HCT116 (cell line): Measurements from ENCODE around the gene CRMP1. TPM values are rescaled to one million over a fixed set of nuclear protein-coding genes. Genes with fewer than 3 reads are reported as not detected.

Source experiments
- ATAC-seq: fragments of 200-7000 bp; cut with Tn5 transposase; 2 replicates; pipeline ENCODE4 v1.9.1; 2020; ENCODE audit warnings: mild to moderate bottlenecking, moderate library complexity
- BruUV-seq: library from RNA; stranded (reverse); fragments of 400-500 nt; replicated peaks from 2 replicates; lab custom pipeline; 2021; lab: Mats Ljungman, UMichigan
- CTCF ChIA-PET: fragments of 300-600 bp; sonication (Branson Sonifier 250); formaldehyde crosslinking; loops from one replicate; lab custom pipeline; 2021; ENCODE audit warnings: antibody characterized with exemption; lab: Charles Lee
- POLR2A ChIA-PET: fragments of 300-600, 350-600 bp; sonication (Branson Sonifier 250); formaldehyde crosslinking; loops from one replicate; lab custom pipeline; 2021; ENCODE audit warnings: antibody characterized with exemption; lab: Charles Lee
- RAD21 ChIA-PET, 2 experiments: fragments of 300-600 bp; sonication (Branson Sonifier 250); formaldehyde crosslinking; loops; one replicate each; lab custom pipeline; 2023; ENCODE audit warnings: low total read pairs in 2 of 2; ENCODE audit not compliant: uncharacterized antibody in 2 of 2, unreplicated experiment in 2 of 2, low non-redundant PET in 1 of 2; lab: Charles Lee
- DNase-seq: peaks from one replicate; pipeline ENCODE4 v3.0.0-alpha.2; 2010; ENCODE audit warnings: low read depth, low spot score
- H2AFZ ChIP-seq: fragments of 200-600 bp; shearing (Covaris generic), sonication (generic); 2 replicates; pipeline ENCODE4 v1.6.1; 2017; ENCODE audit warnings: low read depth, mixed run types, mixed read lengths, antibody characterized with exemption, low read length; ENCODE audit not compliant: poor library complexity, severe bottlenecking
- H3K27ac ChIP-seq: 2 replicates; pipeline ENCODE4 v1.5.1; 2012; ENCODE audit warnings: low read depth, low read length
- H3K27me3 ChIP-seq: fragments of 200-600 bp; sonication (generic); 2 replicates; pipeline ENCODE4 v1.6.1; 2016; ENCODE audit warnings: mixed run types, low read length, mixed read lengths; ENCODE audit not compliant: insufficient read depth
- H3K36me3 ChIP-seq, 2 experiments: fragments of 200-500 bp in 1 of 2; fragments of 200-600 bp in 1 of 2; sonication (Bioruptor generic) in 1 of 2; sonication (generic) in 1 of 2; 2 replicates each; pipeline versions ENCODE4 v1.5.1 to v1.6.1; 2014 to 2016; ENCODE audit warnings: low read length in 2 of 2, inconsistent platforms in 1 of 2, mixed read lengths in 1 of 2, mixed run types in 1 of 2; ENCODE audit not compliant: insufficient read depth in 2 of 2, control insufficient read depth in 1 of 2
- H3K4me1 ChIP-seq, 2 experiments: fragments of 200-600 bp in 1 of 2; sonication (generic) in 1 of 2; 2 replicates each; pipeline versions ENCODE4 v1.5.1 to v1.6.1; 2012 to 2017; ENCODE audit warnings: low read length in 2 of 2, inconsistent platforms in 1 of 2, mild to moderate bottlenecking in 1 of 2, mixed read lengths in 1 of 2, mixed run types in 1 of 2, moderate library complexity in 1 of 2; ENCODE audit not compliant: insufficient read depth in 2 of 2, control insufficient read depth in 1 of 2
- H3K4me2 ChIP-seq: fragments of 200-600 bp; sonication (generic); 2 replicates; pipeline ENCODE4 v1.6.1; 2017; ENCODE audit warnings: mixed run types, low read length, mixed read lengths
- H3K4me3 ChIP-seq, 2 experiments: fragments of 200-600 bp in 1 of 2; sonication (generic) in 1 of 2; replicated peaks in 1 of 2; 2 replicates each; pipeline ENCODE4 v1.5.1; 2011 to 2016; ENCODE audit warnings: low read length in 2 of 2, control low read depth in 1 of 2, low read depth in 1 of 2, mild to moderate bottlenecking in 1 of 2, mixed read lengths in 1 of 2, mixed run types in 1 of 2
- H3K79me2 ChIP-seq: fragments of 200-600 bp; sonication (generic); 2 replicates; pipeline ENCODE4 v1.6.1; 2017; ENCODE audit warnings: mild to moderate bottlenecking, mixed run types, low read length, moderate library complexity, mixed read lengths; ENCODE audit not compliant: insufficient read depth
- H3K9ac ChIP-seq: fragments of 200-600 bp; sonication (generic); 2 replicates; pipeline ENCODE4 v1.6.1; 2016; ENCODE audit warnings: low read length, mixed read lengths
- H3K9me2 ChIP-seq: fragments of 200-600 bp; sonication (generic), shearing (Covaris generic); 2 replicates; pipeline ENCODE4 v1.6.1; 2017; ENCODE audit warnings: mixed run types, mild to moderate bottlenecking, moderate library complexity; ENCODE audit not compliant: insufficient read depth
- H3K9me3 ChIP-seq, 2 experiments: fragments of 200-500 bp in 1 of 2; fragments of 200-600 bp in 1 of 2; sonication (Bioruptor generic) in 1 of 2; sonication (generic) in 1 of 2; 2 replicates each; pipeline ENCODE4 v1.6.1; 2014 to 2017; ENCODE audit warnings: low read length in 2 of 2, mixed read lengths in 2 of 2, inconsistent platforms in 1 of 2, low read depth in 1 of 2, mild to moderate bottlenecking in 1 of 2, mixed run types in 1 of 2, moderate library complexity in 1 of 2; ENCODE audit not compliant: control insufficient read depth in 1 of 2, insufficient read depth in 1 of 2
- H4K20me1 ChIP-seq: fragments of 200-600 bp; sonication (generic), shearing (Covaris generic); 2 replicates; pipeline ENCODE4 v1.6.1; 2017; ENCODE audit warnings: mixed run types, mild to moderate bottlenecking, moderate library complexity; ENCODE audit not compliant: insufficient read depth
- CEBPB ChIP-seq: IDR thresholded peaks from 2 replicates; pipeline ENCODE4 v1.6.1; 2012; ENCODE audit warnings: low read depth
- ELF1 ChIP-seq: IDR thresholded peaks from 2 replicates; pipeline ENCODE4 v1.6.1; 2012; ENCODE audit warnings: low read depth, borderline replicate concordance
- EZH2phosphoT487 ChIP-seq: fragments of 200-600 bp; IDR thresholded peaks from 2 replicates; pipeline ENCODE4 v1.6.1; 2018; ENCODE audit warnings: antibody characterized with exemption, borderline replicate concordance
- JUND ChIP-seq: IDR thresholded peaks from 2 replicates; pipeline ENCODE4 v1.6.1; 2012
- POLR2A ChIP-seq: IDR thresholded peaks from 2 replicates; pipeline ENCODE4 v1.7.0; 2011; ENCODE audit warnings: borderline replicate concordance; ENCODE audit not compliant: insufficient read depth, insufficient read length; ENCODE audit errors: extremely low read depth
- POLR2AphosphoS5 ChIP-seq: IDR thresholded peaks from 2 replicates; pipeline ENCODE4 v1.6.1; 2011; ENCODE audit warnings: mild to moderate bottlenecking, low read depth, low read length, moderate library complexity
- RAD21 ChIP-seq: IDR thresholded peaks from 2 replicates; pipeline ENCODE4 v1.6.1; 2012; ENCODE audit warnings: low read depth, mild to moderate bottlenecking
- SIN3A ChIP-seq: IDR thresholded peaks from 2 replicates; pipeline ENCODE4 v1.6.1; 2012; ENCODE audit warnings: low read depth
- SP1 ChIP-seq: IDR thresholded peaks from 2 replicates; pipeline ENCODE4 v1.6.1; 2012; ENCODE audit warnings: low read depth
- SRF ChIP-seq: IDR thresholded peaks from 2 replicates; pipeline ENCODE4 v1.6.1; 2012; ENCODE audit warnings: low read depth
- TCF7L2 ChIP-seq: IDR thresholded peaks from 2 replicates; pipeline ENCODE4 v1.7.0; 2011; ENCODE audit warnings: borderline replicate concordance, inconsistent platforms; ENCODE audit not compliant: insufficient read depth, insufficient read length; ENCODE audit errors: extremely low read depth
- YY1 ChIP-seq: IDR thresholded peaks from 2 replicates; pipeline ENCODE4 v1.6.1; 2011; ENCODE audit warnings: low read length, low read depth, moderate library complexity, mild to moderate bottlenecking; ENCODE audit not compliant: insufficient replicate concordance; ENCODE audit errors: extremely low read depth
- ZFX ChIP-seq: fragments of 450-650 bp; IDR thresholded peaks from 2 replicates; pipeline ENCODE4 v1.6.1; 2017
- intact Hi-C: fragments of 100-400 bp; cut with micrococcal nuclease; formaldehyde crosslinking; loops from 2 replicates; pipeline ENCODE4 v1.10.0; 2022
- total RNA-seq: library from RNA; stranded (reverse); gene quantifications from one replicate; pipeline ENCODE4 v1.2.1, GENCODE V29; 2021; ENCODE audit not compliant: unreplicated experiment
- TF ChIP-seq, protein P1 (sequence below): IDR thresholded peaks from 2 replicates; pipeline ENCODE4 v1.6.1; 2012; ENCODE audit warnings: low read depth
- TF ChIP-seq, protein P2 (sequence below), 3 experiments: fragments of 200-600 bp in 1 of 3; sonication (generic) in 1 of 3; IDR thresholded peaks in 2 of 3; conservative IDR thresholded peaks in 1 of 3; 2 replicates each; pipeline ENCODE4 v1.5.1; 2012 to 2017; ENCODE audit warnings: low read depth in 2 of 3, low read length in 2 of 3, antibody characterized with exemption in 1 of 3, borderline replicate concordance in 1 of 3, control low read depth in 1 of 3, mild to moderate bottlenecking in 1 of 3, mixed read lengths in 1 of 3, mixed run types in 1 of 3, moderate library complexity in 1 of 3; ENCODE audit not compliant: insufficient read depth in 1 of 3
- TF ChIP-seq, protein P3 (sequence below): IDR thresholded peaks from 2 replicates; pipeline ENCODE4 v1.6.1; 2011; ENCODE audit warnings: mild to moderate bottlenecking, low read length, moderate library complexity; ENCODE audit not compliant: insufficient replicate concordance; ENCODE audit errors: extremely low read depth

The CRMP1 gene
- total RNA-seq, 1 experiment from 2014 or later: not detected

DNA sequence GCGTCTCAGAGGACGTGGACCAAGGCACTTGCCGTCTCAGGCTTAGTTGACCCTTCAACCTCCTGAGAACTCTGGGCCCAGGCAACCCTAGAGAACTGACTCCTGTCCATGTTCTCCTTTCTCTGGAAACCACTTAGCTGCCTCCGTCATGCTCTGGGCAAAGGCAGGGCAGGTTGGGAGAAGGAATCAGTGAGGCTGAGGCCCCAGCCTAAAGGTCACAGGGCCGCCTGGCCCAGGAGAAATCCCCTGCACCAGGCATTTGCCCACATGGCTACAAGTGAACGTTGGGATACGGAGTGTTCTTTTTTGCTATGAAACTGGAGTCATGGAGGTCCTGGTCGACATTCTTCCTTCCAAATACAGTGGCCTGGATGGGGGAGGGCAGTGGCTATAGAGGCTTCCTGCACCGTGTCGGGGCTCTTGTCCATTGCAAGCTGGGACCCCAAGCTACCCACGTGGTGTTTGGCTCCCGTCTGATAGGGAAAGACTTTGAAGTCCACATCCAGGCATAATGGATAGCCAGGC is 76.0 kb downstream of the CRMP1 start (continued):
- TF ChIP-seq, protein P1, sequence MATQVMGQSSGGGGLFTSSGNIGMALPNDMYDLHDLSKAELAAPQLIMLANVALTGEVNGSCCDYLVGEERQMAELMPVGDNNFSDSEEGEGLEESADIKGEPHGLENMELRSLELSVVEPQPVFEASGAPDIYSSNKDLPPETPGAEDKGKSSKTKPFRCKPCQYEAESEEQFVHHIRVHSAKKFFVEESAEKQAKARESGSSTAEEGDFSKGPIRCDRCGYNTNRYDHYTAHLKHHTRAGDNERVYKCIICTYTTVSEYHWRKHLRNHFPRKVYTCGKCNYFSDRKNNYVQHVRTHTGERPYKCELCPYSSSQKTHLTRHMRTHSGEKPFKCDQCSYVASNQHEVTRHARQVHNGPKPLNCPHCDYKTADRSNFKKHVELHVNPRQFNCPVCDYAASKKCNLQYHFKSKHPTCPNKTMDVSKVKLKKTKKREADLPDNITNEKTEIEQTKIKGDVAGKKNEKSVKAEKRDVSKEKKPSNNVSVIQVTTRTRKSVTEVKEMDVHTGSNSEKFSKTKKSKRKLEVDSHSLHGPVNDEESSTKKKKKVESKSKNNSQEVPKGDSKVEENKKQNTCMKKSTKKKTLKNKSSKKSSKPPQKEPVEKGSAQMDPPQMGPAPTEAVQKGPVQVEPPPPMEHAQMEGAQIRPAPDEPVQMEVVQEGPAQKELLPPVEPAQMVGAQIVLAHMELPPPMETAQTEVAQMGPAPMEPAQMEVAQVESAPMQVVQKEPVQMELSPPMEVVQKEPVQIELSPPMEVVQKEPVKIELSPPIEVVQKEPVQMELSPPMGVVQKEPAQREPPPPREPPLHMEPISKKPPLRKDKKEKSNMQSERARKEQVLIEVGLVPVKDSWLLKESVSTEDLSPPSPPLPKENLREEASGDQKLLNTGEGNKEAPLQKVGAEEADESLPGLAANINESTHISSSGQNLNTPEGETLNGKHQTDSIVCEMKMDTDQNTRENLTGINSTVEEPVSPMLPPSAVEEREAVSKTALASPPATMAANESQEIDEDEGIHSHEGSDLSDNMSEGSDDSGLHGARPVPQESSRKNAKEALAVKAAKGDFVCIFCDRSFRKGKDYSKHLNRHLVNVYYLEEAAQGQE: no peak
- TF ChIP-seq SP1 (no peak), POLR2AphosphoS5 (no peak), TCF7L2 (no peak), JUND (no peak), CEBPB (no peak), POLR2A (no peak), RAD21 (no peak)
- TF ChIP-seq, all 23 proteins: peak for 0

DNA sequence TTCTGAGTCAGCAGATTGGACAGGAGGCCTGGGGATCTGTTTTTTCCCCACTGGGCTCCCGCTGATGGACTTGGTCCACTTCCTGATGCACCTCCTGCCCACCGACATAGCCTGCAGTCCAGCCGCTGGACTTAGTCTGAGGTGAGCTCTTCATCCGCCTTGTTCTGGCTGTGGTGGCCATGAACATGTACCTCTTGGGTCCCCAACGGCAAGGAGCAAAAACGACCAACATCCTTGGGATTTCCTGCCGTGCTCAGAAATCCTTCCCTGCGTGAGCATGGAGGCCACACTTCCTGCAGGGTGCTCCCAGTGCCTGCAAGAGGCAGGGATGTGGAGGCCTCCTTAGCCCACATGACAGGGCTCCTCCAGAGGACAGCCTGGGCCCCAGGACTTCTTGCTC is 76.8 kb downstream of the CRMP1 start:
- intact Hi-C loops: loop anchor here (10.0 kb wide), 1 partner anchor 1561 kb away; no protein-coding TSS in a partner anchor
- Histone ChIP-seq H3K79me2 (no peaks in the 10 kb centered on the region), H3K27ac (no peak overlapping the region), H3K4me1 (no peaks in the 10 kb centered on the region)
- POLR2A ChIA-PET: no interaction called here
- ATAC-seq: no peak
- TF ChIP-seq SP1 (no peak), EZH2phosphoT487 (no peak), CEBPB (no peak), YY1 (no peak), ZFX (no peak), POLR2AphosphoS5 (no peak), SRF (no peak), ELF1 (no peak), RAD21 (no peak), SIN3A (no peak)
- TF ChIP-seq, protein P2, sequence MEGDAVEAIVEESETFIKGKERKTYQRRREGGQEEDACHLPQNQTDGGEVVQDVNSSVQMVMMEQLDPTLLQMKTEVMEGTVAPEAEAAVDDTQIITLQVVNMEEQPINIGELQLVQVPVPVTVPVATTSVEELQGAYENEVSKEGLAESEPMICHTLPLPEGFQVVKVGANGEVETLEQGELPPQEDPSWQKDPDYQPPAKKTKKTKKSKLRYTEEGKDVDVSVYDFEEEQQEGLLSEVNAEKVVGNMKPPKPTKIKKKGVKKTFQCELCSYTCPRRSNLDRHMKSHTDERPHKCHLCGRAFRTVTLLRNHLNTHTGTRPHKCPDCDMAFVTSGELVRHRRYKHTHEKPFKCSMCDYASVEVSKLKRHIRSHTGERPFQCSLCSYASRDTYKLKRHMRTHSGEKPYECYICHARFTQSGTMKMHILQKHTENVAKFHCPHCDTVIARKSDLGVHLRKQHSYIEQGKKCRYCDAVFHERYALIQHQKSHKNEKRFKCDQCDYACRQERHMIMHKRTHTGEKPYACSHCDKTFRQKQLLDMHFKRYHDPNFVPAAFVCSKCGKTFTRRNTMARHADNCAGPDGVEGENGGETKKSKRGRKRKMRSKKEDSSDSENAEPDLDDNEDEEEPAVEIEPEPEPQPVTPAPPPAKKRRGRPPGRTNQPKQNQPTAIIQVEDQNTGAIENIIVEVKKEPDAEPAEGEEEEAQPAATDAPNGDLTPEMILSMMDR (IDR thresholded peaks at IDR 0.05 in 2 of 3, conservative IDR thresholded peaks at IDR 0.05 in 1 of 3; ENCODE audit: borderline replicate concordance in 1 of 3, insufficient read depth in 1 of 3, low read depth in 2 of 3, low read length in 2 of 3): no peak
- TF ChIP-seq, protein P3, sequence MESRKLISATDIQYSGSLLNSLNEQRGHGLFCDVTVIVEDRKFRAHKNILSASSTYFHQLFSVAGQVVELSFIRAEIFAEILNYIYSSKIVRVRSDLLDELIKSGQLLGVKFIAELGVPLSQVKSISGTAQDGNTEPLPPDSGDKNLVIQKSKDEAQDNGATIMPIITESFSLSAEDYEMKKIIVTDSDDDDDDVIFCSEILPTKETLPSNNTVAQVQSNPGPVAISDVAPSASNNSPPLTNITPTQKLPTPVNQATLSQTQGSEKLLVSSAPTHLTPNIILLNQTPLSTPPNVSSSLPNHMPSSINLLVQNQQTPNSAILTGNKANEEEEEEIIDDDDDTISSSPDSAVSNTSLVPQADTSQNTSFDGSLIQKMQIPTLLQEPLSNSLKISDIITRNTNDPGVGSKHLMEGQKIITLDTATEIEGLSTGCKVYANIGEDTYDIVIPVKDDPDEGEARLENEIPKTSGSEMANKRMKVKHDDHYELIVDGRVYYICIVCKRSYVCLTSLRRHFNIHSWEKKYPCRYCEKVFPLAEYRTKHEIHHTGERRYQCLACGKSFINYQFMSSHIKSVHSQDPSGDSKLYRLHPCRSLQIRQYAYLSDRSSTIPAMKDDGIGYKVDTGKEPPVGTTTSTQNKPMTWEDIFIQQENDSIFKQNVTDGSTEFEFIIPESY: no peak
- TF ChIP-seq, all 23 proteins: peak for 0
- RAD21 ChIA-PET: no interaction called here
- Histone ChIP-seq H3K9me2 (no peaks in the 10 kb centered on the region), H4K20me1 (no peaks in the 10 kb centered on the region), H2AFZ (no peak overlapping the region), H3K9ac (no peak overlapping the region), H3K36me3 (no peaks in the 10 kb centered on the region), H3K27me3 (peaks cover 5% of the 10 kb centered on the region; the same call in 1 of the 2 replicates), H3K4me2 (no peak overlapping the region), H3K4me3 (no peak overlapping the region), H3K9me3 (no peaks in the 10 kb centered on the region)
- BruUV-seq: no TSS peak
- CTCF ChIA-PET: no interaction called here
- no peak for DNase-seq
